Vagina (tissue), 2 donors: Measurements from ENCODE around the gene SLC6A6. TPM values are rescaled to one million over a fixed set of nuclear protein-coding genes. Genes with fewer than 3 reads are reported as not detected.

Experiments
- DNase-seq, 2 donors: peaks; one replicate each; pipeline ENCODE4 v3.0.0-alpha.2; 2017; ENCODE audit errors: extremely low spot score in 2 of 2
- H3K27ac ChIP-seq: fragments of 200-600 bp; sonication (generic); one replicate; pipeline ENCODE4 v1.5.1; 2019
- H3K27me3 ChIP-seq: fragments of 200-600 bp; sonication (generic); one replicate; pipeline ENCODE4 v1.5.1; 2019
- H3K36me3 ChIP-seq, 2 donors: fragments of 200-600 bp; sonication (generic); one replicate each; pipeline ENCODE4 v1.5.1; 2017 to 2019
- H3K4me1 ChIP-seq: fragments of 200-600 bp; sonication (generic); one replicate; pipeline ENCODE4 v1.5.1; 2019
- H3K4me3 ChIP-seq, 2 donors: fragments of 200-600 bp; sonication (generic); 1 replicate in 1 of 2; 2 replicates in 1 of 2; pipeline ENCODE4 v1.5.1; 2016 to 2019
- H3K9me3 ChIP-seq: fragments of 200-600 bp; sonication (generic); one replicate; pipeline ENCODE4 v1.5.1; 2019
- POLR2A ChIP-seq, 2 donors: fragments of 450-650 bp; IDR thresholded peaks; one replicate each; pipeline ENCODE4 v1.6.1; 2017; ENCODE audit warnings: antibody characterized with exemption in 2 of 2, mild to moderate bottlenecking in 2 of 2, moderate library complexity in 2 of 2
- POLR2AphosphoS5 ChIP-seq, 2 donors: sonication (generic); formaldehyde crosslinking; IDR thresholded peaks; one replicate each; pipeline ENCODE4 v1.9.0; 2017; ENCODE audit warnings: antibody characterized with exemption in 2 of 2, mild to moderate bottlenecking in 2 of 2, low read depth in 1 of 2; ENCODE audit not compliant: insufficient read depth in 1 of 2
- intact Hi-C: fragments of 100-400 bp; cut with DNase I; formaldehyde crosslinking; loops from one replicate; pipeline ENCODE4 v1.15.1; 2023
- total RNA-seq: library from RNA; depleted of rRNA; stranded (reverse); fragments of >200 nt; gene quantifications from one replicate; pipeline ENCODE4 v1.2.3, GENCODE V29; 2016
- TF ChIP-seq, protein P1 (sequence below), 3 experiments: fragments of 450-650 bp in 2 of 3; fragments of 200-600 bp in 1 of 3; sonication (generic) in 1 of 3; IDR thresholded peaks; one replicate each; pipeline ENCODE4 v1.5.1; 2017 to 2019; ENCODE audit warnings: antibody characterized with exemption in 3 of 3, mild to moderate bottlenecking in 2 of 3, moderate library complexity in 2 of 3

The SLC6A6 gene
- total RNA-seq, 1 donor from 2014 or later, result 30.7 TPM

DNA sequence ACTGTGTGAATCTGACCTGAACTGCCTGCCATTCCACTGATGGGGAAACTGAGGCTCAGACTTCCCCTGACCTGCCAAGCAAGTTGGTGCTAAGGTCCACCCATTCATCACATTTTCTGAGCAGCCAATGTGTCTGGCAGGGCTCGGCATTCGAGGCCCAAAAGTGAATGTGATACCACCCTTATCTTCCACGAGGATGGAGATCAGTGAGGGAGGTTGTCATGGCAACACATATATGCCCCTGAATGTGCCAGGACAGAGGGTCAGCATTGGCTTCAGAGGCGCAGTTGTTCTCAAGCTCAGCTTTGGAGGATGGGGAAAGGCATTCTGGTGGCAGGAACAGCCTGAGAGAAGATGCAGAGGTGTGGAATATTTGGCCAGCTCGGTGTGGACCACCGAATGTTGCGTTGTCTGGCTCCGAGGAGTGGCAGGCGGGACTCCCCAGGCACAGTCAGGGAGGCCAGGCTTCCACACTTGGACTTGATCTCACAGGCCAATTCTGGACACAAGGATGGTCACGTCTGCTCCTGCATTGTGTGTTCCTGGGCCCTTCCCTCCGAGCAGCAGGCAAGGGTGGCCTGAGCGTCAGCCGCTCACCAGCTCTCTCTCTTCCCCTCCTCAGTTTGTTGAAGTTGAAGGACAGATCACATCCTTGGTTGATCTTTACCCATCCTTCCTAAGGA, 74.3 kb downstream of the SLC6A6 start:
- no peaks in the 10 kb centered on the region for H3K9me3 ChIP-seq
- H3K4me3 ChIP-seq, result no peak overlapping the region
- no peak for DNase-seq
- intact Hi-C loops, result no loop called here
- H3K27me3 ChIP-seq, result no peaks in the 10 kb centered on the region
- TF ChIP-seq POLR2A (IDR thresholded peaks at IDR 0.05) (no peak), POLR2AphosphoS5 (IDR thresholded peaks at IDR 0.05; ENCODE audit: insufficient read depth in 1 of 2, low read depth in 1 of 2) (no peak)
- TF ChIP-seq, protein P1, sequence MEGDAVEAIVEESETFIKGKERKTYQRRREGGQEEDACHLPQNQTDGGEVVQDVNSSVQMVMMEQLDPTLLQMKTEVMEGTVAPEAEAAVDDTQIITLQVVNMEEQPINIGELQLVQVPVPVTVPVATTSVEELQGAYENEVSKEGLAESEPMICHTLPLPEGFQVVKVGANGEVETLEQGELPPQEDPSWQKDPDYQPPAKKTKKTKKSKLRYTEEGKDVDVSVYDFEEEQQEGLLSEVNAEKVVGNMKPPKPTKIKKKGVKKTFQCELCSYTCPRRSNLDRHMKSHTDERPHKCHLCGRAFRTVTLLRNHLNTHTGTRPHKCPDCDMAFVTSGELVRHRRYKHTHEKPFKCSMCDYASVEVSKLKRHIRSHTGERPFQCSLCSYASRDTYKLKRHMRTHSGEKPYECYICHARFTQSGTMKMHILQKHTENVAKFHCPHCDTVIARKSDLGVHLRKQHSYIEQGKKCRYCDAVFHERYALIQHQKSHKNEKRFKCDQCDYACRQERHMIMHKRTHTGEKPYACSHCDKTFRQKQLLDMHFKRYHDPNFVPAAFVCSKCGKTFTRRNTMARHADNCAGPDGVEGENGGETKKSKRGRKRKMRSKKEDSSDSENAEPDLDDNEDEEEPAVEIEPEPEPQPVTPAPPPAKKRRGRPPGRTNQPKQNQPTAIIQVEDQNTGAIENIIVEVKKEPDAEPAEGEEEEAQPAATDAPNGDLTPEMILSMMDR (IDR thresholded peaks at IDR 0.05), result no peak
- no peak overlapping the region for H3K27ac ChIP-seq
- H3K4me1 ChIP-seq, result peaks cover 20% of the 10 kb centered on the region
- H3K36me3 ChIP-seq, result peaks cover 0 to 33% of the 10 kb centered on the region in 2 donors

DNA sequence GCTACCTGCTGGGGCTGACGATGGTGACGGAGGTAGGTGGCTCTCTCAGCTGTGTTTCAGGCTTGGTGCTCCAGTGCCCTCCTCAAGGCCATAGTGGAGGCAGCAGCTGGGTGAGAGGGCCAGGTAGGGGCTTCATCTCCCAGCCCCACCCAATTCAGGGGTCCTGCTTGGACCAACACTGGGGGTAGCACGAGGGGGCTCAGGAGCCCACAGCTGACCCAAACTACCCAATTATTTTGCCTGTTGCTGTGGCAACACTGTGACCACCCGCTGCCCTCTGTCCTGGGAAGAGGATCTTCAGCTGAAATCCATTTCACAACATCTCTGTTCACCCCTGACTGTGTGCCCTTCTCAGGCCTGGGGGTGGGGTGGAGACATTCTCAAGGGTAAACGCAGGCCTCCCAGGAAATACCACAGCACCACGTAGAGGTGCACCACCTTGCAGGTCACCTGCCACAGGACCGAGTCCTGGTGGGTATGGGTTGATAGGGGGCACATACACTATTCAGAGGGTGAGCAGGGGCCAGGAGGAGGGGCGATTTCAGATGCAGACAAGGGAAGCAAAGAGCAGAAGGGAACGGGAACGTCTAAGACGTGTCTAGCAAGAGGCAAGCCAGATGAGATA, 75.0 kb downstream of the SLC6A6 start:
- H3K4me3 ChIP-seq, result no peak overlapping the region
- TF ChIP-seq POLR2A (IDR thresholded peaks at IDR 0.05) (no peak), POLR2AphosphoS5 (IDR thresholded peaks at IDR 0.05; ENCODE audit: insufficient read depth in 1 of 2, low read depth in 1 of 2) (no peak)
- TF ChIP-seq, protein P1 (IDR thresholded peaks at IDR 0.05), result no peak
- no peak for DNase-seq
- peaks cover 18% of the 10 kb centered on the region for H3K4me1 ChIP-seq
- peaks cover 0 to 35% of the 10 kb centered on the region in 2 donors for H3K36me3 ChIP-seq
- no peak overlapping the region for H3K27ac ChIP-seq
- no peaks in the 10 kb centered on the region for H3K9me3 ChIP-seq
- intact Hi-C loops, result no loop called here
- H3K27me3 ChIP-seq, result no peaks in the 10 kb centered on the region

DNA sequence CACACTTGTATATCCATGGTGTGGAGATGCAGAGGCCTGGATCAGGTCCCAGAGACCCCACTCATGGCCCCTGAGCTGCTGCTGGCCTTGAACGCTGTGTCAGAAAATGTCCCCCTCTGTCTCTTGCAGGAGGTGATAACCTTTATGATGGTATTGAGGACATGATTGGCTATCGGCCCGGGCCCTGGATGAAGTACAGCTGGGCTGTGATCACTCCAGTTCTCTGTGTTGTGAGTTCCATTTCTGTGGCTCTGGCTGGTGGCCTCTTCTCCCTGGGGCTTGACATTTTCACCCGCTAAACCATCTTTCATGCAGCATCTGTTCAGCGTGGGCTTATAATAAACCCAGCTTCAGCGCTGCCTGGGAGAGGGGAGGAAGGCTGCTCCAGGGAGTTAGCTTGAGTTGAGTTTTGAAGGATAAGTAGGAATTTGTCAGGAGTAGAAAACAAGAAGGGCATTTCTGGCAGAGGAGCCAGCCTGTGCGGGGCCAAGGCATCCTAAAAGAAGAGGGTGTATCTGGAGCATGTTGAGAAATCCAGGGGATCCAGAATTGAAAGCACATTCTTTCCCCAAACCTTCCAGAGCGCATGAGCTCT, 76.6 kb downstream of the SLC6A6 start:
- intact Hi-C loops, result no loop called here
- no peak for DNase-seq

GRCh38 chr3:14479591-14479990, 77.2 kb downstream of the SLC6A6 start:
- Histone ChIP-seq H3K9me3 (no peaks in the 10 kb centered on the region), H3K27me3 (no peaks in the 10 kb centered on the region), H3K36me3 (peaks cover 0 to 35% of the 10 kb centered on the region in 2 donors), H3K4me1 (no peaks in the 10 kb centered on the region), H3K27ac (no peak overlapping the region), H3K4me3 (no peak overlapping the region)
- intact Hi-C loops, result no loop called here
- TF ChIP-seq POLR2A (IDR thresholded peaks at IDR 0.05) (no peak), POLR2AphosphoS5 (IDR thresholded peaks at IDR 0.05; ENCODE audit: insufficient read depth in 1 of 2, low read depth in 1 of 2) (no peak)
- TF ChIP-seq, protein P1 (IDR thresholded peaks at IDR 0.05), result no peak
- DNase-seq, result no peak

More for the DNA sequence above, 76.6 kb downstream of the SLC6A6 start:
- peaks cover 2% of the 10 kb centered on the region for H3K4me1 ChIP-seq
- no peak overlapping the region for H3K4me3 ChIP-seq
- H3K36me3 ChIP-seq, result peaks cover 0 to 35% of the 10 kb centered on the region in 2 donors
- TF ChIP-seq, protein P1 (IDR thresholded peaks at IDR 0.05), result no peak
- TF ChIP-seq POLR2A (IDR thresholded peaks at IDR 0.05) (no peak), POLR2AphosphoS5 (IDR thresholded peaks at IDR 0.05; ENCODE audit: insufficient read depth in 1 of 2, low read depth in 1 of 2) (no peak)
- H3K9me3 ChIP-seq, result no peaks in the 10 kb centered on the region
- no peaks in the 10 kb centered on the region for H3K27me3 ChIP-seq
- no peak overlapping the region for H3K27ac ChIP-seq
